NCI-H510A (cell line): ENCODE results near the gene MS4A6A.

Experiments used
- DNase-seq: peaks from one replicate; lab custom pipeline; 2025; lab: John Stamatoyannopoulos, UW

MS4A6A gene

GRCh38 chr11:60128376-60128775 is 54.5 kb downstream of the MS4A6A start:
- DNase-seq = no peak

- no peak for DNase-seq
Observed at GRCh38 chr11:60127311-60127811, 55.5 kb downstream of the MS4A6A start.

GRCh38 chr11:60125956-60126585 is 56.8 kb downstream of the MS4A6A start:
- no peak for DNase-seq

- DNase-seq = no peak
Observed at GRCh38 chr11:60124802-60125432, 58.0 kb downstream of the MS4A6A start.
